ENCODE data around the gene GFOD2.

GRCh38 chr16:67676939-67677338, 42.2 kb downstream of the GFOD2 start:
- TF ChIP-seq CTCF (conservative IDR thresholded peaks at IDR 0.05; ENCODE audit: low read depth in 2 of 2) (no peak), POLR2AphosphoS5 (IDR thresholded peaks at IDR 0.05; ENCODE audit: low read depth) (no peak), EZH2phosphoT487 (IDR thresholded peaks at IDR 0.05; ENCODE audit: unreplicated experiment) (no peak), JUNB (IDR thresholded peaks at IDR 0.05; ENCODE audit: unreplicated experiment) (no peak), CREB1 (CRISPR knock-in tag; IDR thresholded peaks at IDR 0.05; ENCODE audit: low read depth) (no peak), EZH2 (IDR thresholded peaks at IDR 0.05; ENCODE audit: low read depth, unreplicated experiment) (no peak), STAT1 (IDR thresholded peaks at IDR 0.05; ENCODE audit: unreplicated experiment) (no peak), REST (IDR thresholded peaks at IDR 0.05; ENCODE audit: unreplicated experiment) (no peak), ETS1 (IDR thresholded peaks at IDR 0.05) (no peak), ZNF114 (CRISPR knock-in tag; IDR thresholded peaks at IDR 0.05) (no peak)
- TF ChIP-seq, protein P1, sequence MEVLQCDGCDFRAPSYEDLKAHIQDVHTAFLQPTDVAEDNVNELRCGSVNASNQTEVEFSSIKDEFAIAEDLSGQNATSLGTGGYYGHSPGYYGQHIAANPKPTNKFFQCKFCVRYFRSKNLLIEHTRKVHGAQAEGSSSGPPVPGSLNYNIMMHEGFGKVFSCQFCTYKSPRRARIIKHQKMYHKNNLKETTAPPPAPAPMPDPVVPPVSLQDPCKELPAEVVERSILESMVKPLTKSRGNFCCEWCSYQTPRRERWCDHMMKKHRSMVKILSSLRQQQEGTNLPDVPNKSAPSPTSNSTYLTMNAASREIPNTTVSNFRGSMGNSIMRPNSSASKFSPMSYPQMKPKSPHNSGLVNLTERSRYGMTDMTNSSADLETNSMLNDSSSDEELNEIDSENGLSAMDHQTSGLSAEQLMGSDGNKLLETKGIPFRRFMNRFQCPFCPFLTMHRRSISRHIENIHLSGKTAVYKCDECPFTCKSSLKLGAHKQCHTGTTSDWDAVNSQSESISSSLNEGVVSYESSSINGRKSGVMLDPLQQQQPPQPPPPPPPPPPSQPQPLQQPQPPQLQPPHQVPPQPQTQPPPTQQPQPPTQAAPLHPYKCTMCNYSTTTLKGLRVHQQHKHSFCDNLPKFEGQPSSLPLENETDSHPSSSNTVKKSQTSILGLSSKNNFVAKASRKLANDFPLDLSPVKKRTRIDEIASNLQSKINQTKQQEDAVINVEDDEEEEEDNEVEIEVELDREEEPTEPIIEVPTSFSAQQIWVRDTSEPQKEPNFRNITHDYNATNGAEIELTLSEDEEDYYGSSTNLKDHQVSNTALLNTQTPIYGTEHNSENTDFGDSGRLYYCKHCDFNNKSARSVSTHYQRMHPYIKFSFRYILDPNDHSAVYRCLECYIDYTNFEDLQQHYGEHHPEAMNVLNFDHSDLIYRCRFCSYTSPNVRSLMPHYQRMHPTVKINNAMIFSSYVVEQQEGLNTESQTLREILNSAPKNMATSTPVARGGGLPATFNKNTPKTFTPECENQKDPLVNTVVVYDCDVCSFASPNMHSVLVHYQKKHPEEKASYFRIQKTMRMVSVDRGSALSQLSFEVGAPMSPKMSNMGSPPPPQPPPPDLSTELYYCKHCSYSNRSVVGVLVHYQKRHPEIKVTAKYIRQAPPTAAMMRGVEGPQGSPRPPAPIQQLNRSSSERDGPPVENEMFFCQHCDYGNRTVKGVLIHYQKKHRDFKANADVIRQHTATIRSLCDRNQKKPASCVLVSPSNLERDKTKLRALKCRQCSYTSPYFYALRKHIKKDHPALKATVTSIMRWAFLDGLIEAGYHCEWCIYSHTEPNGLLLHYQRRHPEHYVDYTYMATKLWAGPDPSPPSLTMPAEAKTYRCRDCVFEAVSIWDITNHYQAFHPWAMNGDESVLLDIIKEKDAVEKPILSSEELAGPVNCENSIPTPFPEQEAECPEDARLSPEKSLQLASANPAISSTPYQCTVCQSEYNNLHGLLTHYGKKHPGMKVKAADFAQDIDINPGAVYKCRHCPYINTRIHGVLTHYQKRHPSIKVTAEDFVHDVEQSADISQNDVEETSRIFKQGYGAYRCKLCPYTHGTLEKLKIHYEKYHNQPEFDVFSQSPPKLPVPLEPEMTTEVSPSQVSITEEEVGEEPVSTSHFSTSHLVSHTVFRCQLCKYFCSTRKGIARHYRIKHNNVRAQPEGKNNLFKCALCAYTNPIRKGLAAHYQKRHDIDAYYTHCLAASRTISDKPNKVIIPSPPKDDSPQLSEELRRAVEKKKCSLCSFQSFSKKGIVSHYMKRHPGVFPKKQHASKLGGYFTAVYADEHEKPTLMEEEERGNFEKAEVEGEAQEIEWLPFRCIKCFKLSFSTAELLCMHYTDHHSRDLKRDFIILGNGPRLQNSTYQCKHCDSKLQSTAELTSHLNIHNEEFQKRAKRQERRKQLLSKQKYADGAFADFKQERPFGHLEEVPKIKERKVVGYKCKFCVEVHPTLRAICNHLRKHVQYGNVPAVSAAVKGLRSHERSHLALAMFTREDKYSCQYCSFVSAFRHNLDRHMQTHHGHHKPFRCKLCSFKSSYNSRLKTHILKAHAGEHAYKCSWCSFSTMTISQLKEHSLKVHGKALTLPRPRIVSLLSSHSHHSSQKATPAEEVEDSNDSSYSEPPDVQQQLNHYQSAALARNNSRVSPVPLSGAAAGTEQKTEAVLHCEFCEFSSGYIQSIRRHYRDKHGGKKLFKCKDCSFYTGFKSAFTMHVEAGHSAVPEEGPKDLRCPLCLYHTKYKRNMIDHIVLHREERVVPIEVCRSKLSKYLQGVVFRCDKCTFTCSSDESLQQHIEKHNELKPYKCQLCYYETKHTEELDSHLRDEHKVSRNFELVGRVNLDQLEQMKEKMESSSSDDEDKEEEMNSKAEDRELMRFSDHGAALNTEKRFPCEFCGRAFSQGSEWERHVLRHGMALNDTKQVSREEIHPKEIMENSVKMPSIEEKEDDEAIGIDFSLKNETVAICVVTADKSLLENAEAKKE (CRISPR knock-in tag; IDR thresholded peaks at IDR 0.05) = no peak

Data from GM23338 (cell line).